AG10803 (cell line): ENCODE measurements around the gene NFE2L3.
"Not testable (repeated sequence)": the region's sequence is repeated elsewhere in the genome, so short reads cannot be mapped to it uniquely, and the experiment has no call there.

Experiments
- DNase-seq: peaks from one replicate; pipeline ENCODE4 v3.0.0; 2010; ENCODE audit warnings: low read depth
- H3K4me3 ChIP-seq: 2 replicates; pipeline ENCODE4 v1.5.1; 2011; ENCODE audit warnings: mild to moderate bottlenecking, low read length, control low read depth
- CTCF ChIP-seq: conservative IDR thresholded peaks from 2 replicates; pipeline ENCODE4 v1.5.1; 2011; ENCODE audit warnings: mild to moderate bottlenecking, low read length, control low read depth, inconsistent platforms

Gene NFE2L3

GRCh38 chr7:26189697-26190096, 37.7 kb downstream of the NFE2L3 start:
- no peak for TF ChIP-seq CTCF
- no peak for DNase-seq
- H3K4me3 ChIP-seq: no peak overlapping the region

- DNase-seq: no peak
- H3K4me3 ChIP-seq: no peak overlapping the region
- no peak for TF ChIP-seq CTCF
These were observed 38.4 kb downstream of the NFE2L3 start for GRCh38 chr7:26190417-26190869.

GRCh38 chr7:26191233-26191973, 39.4 kb downstream of the NFE2L3 start:
- TF ChIP-seq CTCF: no peak
- DNase-seq: no peak
- H3K4me3 ChIP-seq: no peak overlapping the region

- H3K4me3 ChIP-seq: no peak overlapping the region
- no peak for DNase-seq
- no peak for TF ChIP-seq CTCF
These were observed 40.0 kb downstream of the NFE2L3 start for GRCh38 chr7:26191974-26192479.

GRCh38 chr7:26192485-26193087, 40.6 kb downstream of the NFE2L3 start:
- DNase-seq: no peak
- TF ChIP-seq CTCF: no peak
- H3K4me3 ChIP-seq: no peak overlapping the region

GRCh38 chr7:26193432-26194207, 41.6 kb downstream of the NFE2L3 start:
- no peak overlapping the region for H3K4me3 ChIP-seq
- DNase-seq: peak; percentile 38
- TF ChIP-seq CTCF: no peak

- H3K4me3 ChIP-seq, DNase-seq: not testable (repeated sequence)
These were observed 42.8 kb downstream of the NFE2L3 start for GRCh38 chr7:26194764-26195163.
